Smooth muscle cell (in vitro differentiated cells): Measurements from ENCODE around the gene RBSN. TPM values are rescaled to one million over a fixed set of nuclear protein-coding genes. Genes with fewer than 3 reads are reported as not detected.

Experiments
- DNase-seq: peaks from one replicate; lab custom pipeline; 2025; ENCODE audit not compliant: unreplicated experiment; lab: John Stamatoyannopoulos, UW
- H2AFZ ChIP-seq: fragments of 200-600 bp; sonication (generic); 2 replicates; pipeline ENCODE4 v1.6.0; 2016; ENCODE audit warnings: antibody characterized with exemption, low read depth, mild to moderate bottlenecking
- H3F3A ChIP-seq: fragments of 200-600 bp; sonication (generic); 2 replicates; pipeline ENCODE4 v1.6.0; 2017; ENCODE audit warnings: antibody characterized with exemption, low read depth
- H3K27ac ChIP-seq: fragments of 200-600 bp; sonication (generic); 2 replicates; pipeline ENCODE4 v1.5.1; 2016; ENCODE audit warnings: low read depth, mild to moderate bottlenecking
- H3K27me3 ChIP-seq: fragments of 200-600 bp; sonication (generic); 2 replicates; pipeline ENCODE4 v1.6.1; 2016; ENCODE audit warnings: low read depth, mild to moderate bottlenecking
- H3K36me3 ChIP-seq: fragments of 200-600 bp; sonication (generic); 2 replicates; pipeline ENCODE4 v1.5.1; 2016; ENCODE audit warnings: low read depth
- H3K4me1 ChIP-seq: fragments of 200-600 bp; sonication (generic); 2 replicates; pipeline ENCODE4 v1.5.1; 2016; ENCODE audit warnings: low read depth
- H3K4me2 ChIP-seq: fragments of 200-600 bp; sonication (generic); 2 replicates; pipeline ENCODE4 v1.6.0; 2016; ENCODE audit warnings: mild to moderate bottlenecking
- H3K4me3 ChIP-seq: fragments of 200-600 bp; sonication (generic); 2 replicates; pipeline ENCODE4 v1.5.1; 2016; ENCODE audit warnings: mild to moderate bottlenecking
- H3K79me2 ChIP-seq: fragments of 200-600 bp; sonication (generic); 2 replicates; pipeline ENCODE4 v1.6.0; 2016; ENCODE audit warnings: low read depth, mild to moderate bottlenecking
- H3K9ac ChIP-seq: fragments of 200-600 bp; sonication (generic); 2 replicates; pipeline ENCODE4 v1.6.0; 2016; ENCODE audit warnings: low read depth
- H3K9me3 ChIP-seq: fragments of 200-600 bp; sonication (generic); replicated peaks from 2 replicates; pipeline ENCODE4 v1.5.1; 2016; ENCODE audit warnings: low read depth
- H4K20me1 ChIP-seq: fragments of 200-600 bp; sonication (generic); 2 replicates; pipeline ENCODE4 v1.6.0; 2016; ENCODE audit warnings: low read depth
- CTCF ChIP-seq: fragments of 200-600 bp; sonication (generic); IDR thresholded peaks from 2 replicates; pipeline ENCODE4 v1.5.1; 2017; ENCODE audit warnings: borderline replicate concordance, mild to moderate bottlenecking, antibody characterized with exemption; ENCODE audit not compliant: insufficient read depth, poor library complexity, severe bottlenecking
- WGBS: methylation state at CpG from one replicate; pipeline ENCODE4 v1.1.7; 2016; ENCODE audit warnings: low lambda C conversion rate; 5-methylcytosine and 5-hydroxymethylcytosine counted together
- polyA plus RNA-seq: library from polyadenylated mRNA; unstranded; fragments of >200 nt; fragmentation: Nextera tagmentation; extraction: Ambion mirVana; gene quantifications from 2 replicates; pipeline ENCODE4 v1.2.1, GENCODE V29; 2016
- total RNA-seq: library from RNA; depleted of rRNA; stranded (reverse); fragments of >200 nt; gene quantifications from 2 replicates; pipeline ENCODE4 v1.2.3, GENCODE V29; 2014

The RBSN gene
- total and polyA plus RNA-seq, 2 experiments from 2014 or later, result 18.6 to 19.2 TPM

GRCh38 chr3:15052335-15053242 lies 46.4 kb downstream of the RBSN start:
- Histone ChIP-seq H3K4me3 (no peak overlapping the region), H3K79me2 (peaks cover 37% of the 10 kb centered on the region), H4K20me1 (peaks cover 49% of the 10 kb centered on the region), H3K27ac (no peak overlapping the region), H3K9me3 (no peaks in the 10 kb centered on the region), H3K27me3 (no peaks in the 10 kb centered on the region), H3F3A (no peaks in the 10 kb centered on the region), H2AFZ (no peak overlapping the region), H3K9ac (no peak overlapping the region), H3K36me3 (peaks cover 5% of the 10 kb centered on the region), H3K4me1 (peaks cover 7% of the 10 kb centered on the region), H3K4me2 (no peak overlapping the region)
- no peak for TF ChIP-seq CTCF
- 88% methylated on average over 14 of the region's 14 CpGs for WGBS
- DNase-seq, result no peak

GRCh38 chr3:15051531-15051930 lies 47.4 kb downstream of the RBSN start:
- Histone ChIP-seq H3K4me1 (peaks cover 7% of the 10 kb centered on the region), H3K4me3 (no peak overlapping the region), H3K27ac (no peak overlapping the region), H3K4me2 (no peak overlapping the region), H3K9ac (no peak overlapping the region), H3K27me3 (no peaks in the 10 kb centered on the region), H2AFZ (no peak overlapping the region), H4K20me1 (peaks cover 53% of the 10 kb centered on the region), H3K79me2 (peaks cover 31% of the 10 kb centered on the region), H3F3A (no peaks in the 10 kb centered on the region), H3K36me3 (peaks cover 5% of the 10 kb centered on the region), H3K9me3 (no peaks in the 10 kb centered on the region)
- 57% methylated on average over 1 of the region's 1 CpG for WGBS
- DNase-seq, result no peak
- peak; percentile 39 for TF ChIP-seq CTCF

GRCh38 chr3:15050405-15051092 lies 48.4 kb downstream of the RBSN start:
- Histone ChIP-seq H3F3A (no peaks in the 10 kb centered on the region), H3K27ac (no peak overlapping the region), H2AFZ (no peak overlapping the region), H3K27me3 (no peaks in the 10 kb centered on the region), H3K4me3 (no peak overlapping the region), H3K9ac (no peak overlapping the region), H3K36me3 (peaks cover 5% of the 10 kb centered on the region), H3K4me1 (peaks cover 7% of the 10 kb centered on the region), H4K20me1 (peaks cover 51% of the 10 kb centered on the region), H3K4me2 (no peak overlapping the region), H3K9me3 (no peaks in the 10 kb centered on the region), H3K79me2 (peaks cover 29% of the 10 kb centered on the region)
- 97% methylated on average over 3 of the region's 3 CpGs for WGBS
- no peak for DNase-seq
- TF ChIP-seq CTCF, result no peak
